A204.1 (cell line): ENCODE measurements around the gene LGALSL.

Experiments
- FAIRE-seq: peaks from 2 replicates; lab custom pipeline; 2012; peaks lifted over from hg19 to GRCh38; lab: Jason Lieb, UNC

LGALSL gene

GRCh38 chr2:64453770-64454385 lies at the start of gene LGALSL:
Gene LGALSL (plus strand): TSS chr2:64454162. CDS start chr2:64454546, 384 bp downstream.
- no peak for FAIRE-seq

- no peak for FAIRE-seq
Observed at GRCh38 chr2:64404743-64405142, 49.2 kb upstream of the LGALSL start.

DNA sequence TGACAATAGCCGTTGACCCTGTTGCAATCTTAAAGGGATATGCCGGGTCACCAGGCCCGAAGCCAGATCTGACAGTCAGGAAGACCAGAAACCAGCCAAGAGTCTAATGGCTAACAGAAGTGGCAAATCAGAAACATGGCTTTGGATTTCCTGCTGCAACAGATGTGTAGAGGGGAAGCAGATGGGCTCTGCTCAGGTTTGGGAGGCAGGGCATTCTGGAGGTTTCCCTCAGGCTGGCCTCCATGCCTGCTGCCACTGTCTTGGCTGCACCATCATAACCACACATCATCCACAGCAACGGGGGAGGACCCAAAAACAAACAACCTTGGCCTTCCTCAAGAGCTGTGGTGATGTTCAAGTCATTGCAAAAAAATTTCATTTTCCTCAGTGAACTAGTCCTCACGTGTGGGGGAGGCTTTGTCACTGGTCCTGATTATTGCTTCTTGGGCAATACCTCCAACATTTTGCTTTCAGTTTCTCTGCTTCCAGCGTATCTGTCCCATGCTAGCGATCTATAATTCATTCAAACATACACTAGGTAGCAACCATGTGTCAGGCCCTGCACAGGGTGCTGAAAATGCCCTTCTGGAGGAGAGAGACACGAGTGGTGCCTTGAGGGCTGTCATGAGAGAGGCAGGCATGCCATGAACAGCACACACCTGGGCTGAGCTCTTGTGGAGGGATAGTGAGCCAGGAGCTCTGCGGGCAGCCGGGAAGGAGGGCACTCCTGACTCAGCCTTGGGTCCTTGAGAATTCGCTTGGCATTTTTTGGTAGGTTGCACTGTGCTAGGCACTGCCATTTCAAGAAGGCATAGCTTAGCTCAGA lies 48.2 kb upstream of the LGALSL start:
- no peak for FAIRE-seq

DNA sequence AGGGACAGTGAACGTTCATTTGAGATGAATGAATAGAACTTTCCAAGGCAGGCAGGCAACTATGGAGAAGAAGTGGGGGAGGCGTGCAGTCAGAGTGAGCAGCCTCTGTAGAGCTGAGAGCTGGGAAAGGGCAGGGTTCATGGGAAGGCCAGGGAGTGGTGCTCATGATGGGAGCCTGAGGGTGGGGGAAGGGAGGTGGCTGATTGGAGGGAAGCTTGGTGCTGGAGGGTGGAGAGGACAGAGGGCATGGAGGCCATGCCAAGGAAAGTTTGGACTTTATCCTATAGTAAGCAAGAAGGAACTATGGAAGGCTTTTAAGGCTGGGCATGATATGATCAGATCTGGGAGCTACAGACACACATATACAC lies 47.6 kb upstream of the LGALSL start:
- no peak for FAIRE-seq

GRCh38 chr2:64408031-64408430 lies 45.9 kb upstream of the LGALSL start:
- no peak for FAIRE-seq

- no peak for FAIRE-seq
Observed at GRCh38 chr2:64410671-64411070, 43.3 kb upstream of the LGALSL start.

- FAIRE-seq, result no peak
Observed at GRCh38 chr2:64412671-64413070, 41.3 kb upstream of the LGALSL start.

GRCh38 chr2:64414736-64415435 lies 39.1 kb upstream of the LGALSL start:
- no peak for FAIRE-seq

DNA sequence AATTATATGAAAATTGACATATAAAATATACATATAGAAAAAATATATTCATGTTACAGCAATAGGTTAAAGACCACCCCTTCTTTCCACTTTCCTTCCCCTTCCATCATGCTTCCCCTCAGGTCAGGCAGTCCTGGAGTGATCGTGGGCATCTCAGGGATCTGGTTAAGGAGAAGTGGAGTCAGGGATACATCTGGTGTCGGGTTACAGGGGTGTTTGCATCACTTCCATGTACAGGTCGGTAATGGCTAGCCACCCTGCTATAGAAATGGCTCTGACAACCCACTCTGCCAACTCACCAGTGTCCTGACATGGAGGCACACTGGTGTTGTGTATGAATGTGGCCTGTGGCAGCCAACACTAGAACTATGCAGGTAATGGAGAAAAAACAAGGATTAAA lies 36.3 kb upstream of the LGALSL start:
- FAIRE-seq, result no peak

DNA sequence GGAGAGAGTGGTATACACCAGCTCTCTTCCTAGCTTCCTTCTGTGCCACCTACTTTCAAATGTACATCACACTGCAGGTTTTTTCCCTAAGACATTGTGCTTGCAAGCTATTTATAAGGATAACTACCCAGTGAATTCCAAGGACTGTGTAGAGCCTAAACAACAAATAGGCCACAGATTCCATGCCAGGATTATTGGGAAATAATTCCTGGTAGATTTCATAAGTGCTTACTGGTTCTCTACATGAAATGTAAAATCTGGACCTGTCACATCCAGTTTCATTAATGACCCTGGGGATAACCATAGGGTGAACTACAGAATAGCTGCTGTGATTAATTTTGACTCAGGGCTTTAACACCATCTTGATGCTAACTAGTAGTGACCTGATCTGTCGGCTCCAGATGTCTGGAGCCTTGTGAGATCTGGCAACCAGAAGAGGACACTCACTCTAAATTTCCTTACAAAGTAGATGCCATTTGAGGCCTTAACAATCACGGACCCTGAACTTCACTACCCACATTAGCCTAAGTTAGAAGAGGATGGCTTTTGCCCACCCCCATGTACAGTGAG lies 34.3 kb upstream of the LGALSL start:
- FAIRE-seq, result no peak

DNA sequence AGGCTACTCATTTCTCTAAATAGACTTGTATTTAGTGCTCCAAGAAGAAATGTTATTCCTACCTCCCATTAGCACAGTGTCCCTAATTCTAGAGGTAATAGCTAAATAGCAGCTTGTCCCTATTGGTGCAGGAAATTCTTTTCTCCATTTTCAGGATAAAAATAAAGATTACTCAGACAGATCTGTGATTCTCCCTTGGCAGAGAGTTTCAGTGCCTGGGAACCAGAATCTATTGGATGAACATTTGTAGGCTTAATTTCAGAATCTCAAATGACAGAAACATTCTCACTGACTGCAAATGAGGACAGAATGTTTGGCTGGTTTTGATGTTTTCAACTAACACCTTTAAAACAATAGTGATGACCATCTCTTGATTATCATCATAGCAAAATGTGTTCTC lies 33.3 kb upstream of the LGALSL start:
- no peak for FAIRE-seq

- FAIRE-seq, result no peak
Observed at GRCh38 chr2:64421201-64421600, 32.8 kb upstream of the LGALSL start.

- FAIRE-seq, result no peak
Observed at GRCh38 chr2:64422466-64422865, 31.5 kb upstream of the LGALSL start.

DNA sequence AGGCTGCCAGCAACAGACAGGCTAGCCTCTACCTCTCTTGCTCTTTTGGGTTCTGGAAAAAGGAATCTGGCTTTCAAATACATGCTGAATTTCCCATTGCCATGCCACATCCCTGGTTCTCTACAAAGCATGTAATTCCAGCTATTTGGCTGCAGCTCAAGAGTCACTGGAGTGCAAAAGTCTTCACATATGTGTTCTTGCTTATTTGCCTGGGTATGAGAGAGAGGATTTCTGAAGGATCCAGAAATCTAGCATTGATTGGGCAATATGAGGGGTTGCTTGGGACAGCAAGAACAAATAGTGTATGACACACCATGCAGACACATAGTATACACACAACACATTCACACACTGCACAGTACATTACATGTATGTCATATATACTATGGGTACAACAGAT lies 30.7 kb upstream of the LGALSL start:
- no peak for FAIRE-seq

DNA sequence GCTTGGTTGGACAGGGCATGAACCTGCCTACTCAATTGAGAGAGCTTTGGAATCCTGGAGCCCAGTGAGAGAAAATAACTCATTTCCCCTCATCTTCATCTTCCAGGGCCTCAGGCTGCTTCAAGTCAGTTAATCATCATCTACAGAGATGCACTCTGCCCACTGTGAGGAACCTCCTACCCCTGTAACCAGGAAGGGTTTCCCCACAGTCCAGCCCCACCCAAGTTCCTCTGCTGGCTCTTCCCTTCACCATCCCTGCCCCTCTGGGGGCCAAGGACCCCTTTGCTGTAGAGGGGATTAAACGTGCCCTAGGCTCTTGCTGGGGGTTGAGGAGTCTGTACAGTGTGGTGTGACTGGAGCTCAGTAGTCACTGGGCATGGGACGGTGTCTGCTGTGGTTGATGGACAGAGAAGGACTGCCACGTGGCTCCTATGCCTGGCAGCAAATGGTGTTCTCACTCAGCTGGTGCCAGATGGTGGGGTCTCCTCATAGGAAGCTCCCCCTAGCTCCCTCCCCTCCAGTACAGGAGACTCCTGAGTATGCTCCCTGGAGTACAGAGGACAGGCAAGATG lies 29.5 kb upstream of the LGALSL start:
- no peak for FAIRE-seq

DNA sequence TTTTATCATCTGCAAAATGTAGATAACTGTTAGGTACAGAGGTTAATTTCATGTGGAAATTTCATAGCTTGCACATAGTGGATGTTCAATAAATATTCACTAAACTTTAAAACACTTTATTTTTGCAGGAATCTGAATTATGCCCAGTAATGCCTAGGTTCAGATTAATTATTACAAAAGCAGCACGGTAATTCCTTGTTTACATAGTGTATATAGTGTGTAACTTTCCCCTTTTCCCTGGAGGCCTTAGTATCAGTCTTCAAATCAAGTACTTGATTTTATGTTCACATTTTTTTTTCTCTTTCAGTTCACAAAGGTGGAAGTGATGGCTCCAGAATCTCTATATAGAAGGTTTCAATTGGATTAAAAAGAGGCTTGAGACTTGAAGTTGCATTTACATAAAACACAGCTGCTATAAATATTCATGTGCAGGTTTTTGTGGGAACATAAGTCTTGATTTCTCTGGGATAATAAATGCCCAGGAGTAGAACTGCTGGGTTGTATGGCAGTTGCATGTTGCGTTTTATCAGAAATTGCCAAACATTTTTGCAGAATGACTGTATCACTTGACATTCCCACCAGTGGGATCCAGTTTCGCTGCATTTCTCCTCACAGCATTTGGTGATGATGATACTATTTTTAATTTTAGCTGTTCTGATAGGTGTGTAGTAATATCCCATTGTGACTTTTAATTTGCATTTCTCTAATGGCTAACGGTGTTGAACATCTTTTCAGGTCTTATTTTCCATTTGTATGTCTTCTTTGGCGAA lies 27.6 kb upstream of the LGALSL start:
- no peak for FAIRE-seq

GRCh38 chr2:64434039-64434657 lies 19.8 kb upstream of the LGALSL start:
- FAIRE-seq, result no peak

GRCh38 chr2:64437883-64438282 lies 16.1 kb upstream of the LGALSL start:
- FAIRE-seq, result no peak

- no peak for FAIRE-seq
Observed at GRCh38 chr2:64439194-64439593, 14.8 kb upstream of the LGALSL start.

DNA sequence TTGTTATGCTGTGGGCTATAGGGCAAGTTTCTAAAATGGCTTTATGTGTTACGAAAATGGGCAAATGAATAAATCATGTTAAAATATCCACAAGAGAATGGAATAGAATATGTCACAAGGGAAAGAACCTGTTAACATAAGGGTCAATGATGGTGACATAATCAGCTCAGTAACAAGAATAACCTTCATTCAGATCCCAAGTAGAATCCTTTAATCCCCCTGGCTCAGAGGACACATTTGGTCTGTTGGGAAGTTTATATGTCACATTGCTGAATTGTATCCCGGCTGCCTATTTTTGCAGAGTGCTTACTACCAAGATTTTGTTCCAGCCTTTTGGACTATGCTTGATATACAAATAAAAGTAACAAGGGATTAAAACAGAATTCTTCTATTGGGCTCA lies 13.1 kb upstream of the LGALSL start:
- FAIRE-seq, result no peak

GRCh38 chr2:64442277-64442676 lies 11.7 kb upstream of the LGALSL start:
- FAIRE-seq, result no peak
